Fibroblast of skin of abdomen (primary cell): ENCODE data around the gene F2R.
"Not testable (repeated sequence)": the region's sequence is repeated elsewhere in the genome, so short reads cannot be mapped to it uniquely, and the experiment has no call there.

Experiments
- DNase-seq: peaks from one replicate; pipeline ENCODE4 v3.0.0-alpha.2; 2013

F2R gene

GRCh38 chr5:76761118-76761517, 45.2 kb downstream of the F2R start:
- not testable (repeated sequence) for DNase-seq

GRCh38 chr5:76762484-76762883, 46.6 kb downstream of the F2R start:
- no peak for DNase-seq

- DNase-seq, result no peak
Measured at GRCh38 chr5:76763136-76763535, 47.2 kb downstream of the F2R start.

GRCh38 chr5:76764374-76764773, 48.4 kb downstream of the F2R start:
- no peak for DNase-seq

- DNase-seq, result peak; percentile 64
Measured at GRCh38 chr5:76765249-76765648, 49.3 kb downstream of the F2R start.

- peak; percentile 33 for DNase-seq
Measured at GRCh38 chr5:76766746-76767145, 50.8 kb downstream of the F2R start.

- not testable (repeated sequence) for DNase-seq
Measured at GRCh38 chr5:76771041-76771440, 55.1 kb downstream of the F2R start.

- peak; percentile 58 for DNase-seq
Measured at GRCh38 chr5:76771705-76772405, 55.9 kb downstream of the F2R start.

- DNase-seq, result no peak
Measured at GRCh38 chr5:76775921-76776320, 60.0 kb downstream of the F2R start.

GRCh38 chr5:76776391-76776790, 60.5 kb downstream of the F2R start:
- no peak for DNase-seq

- DNase-seq, result not testable (repeated sequence)
Measured at GRCh38 chr5:76780616-76781015, 64.7 kb downstream of the F2R start.

- DNase-seq, result no peak
Measured at GRCh38 chr5:76781775-76782174, 65.8 kb downstream of the F2R start.

- no peak for DNase-seq
Measured at GRCh38 chr5:76782444-76782843, 66.5 kb downstream of the F2R start.
